ENCODE data around the gene IGF2BP3.

IGF2BP3 gene

GRCh38 chr7:23306936-23307521, 163.3 kb downstream of the IGF2BP3 start:
- Histone ChIP-seq H3K9me3 (ENCODE audit: control insufficient read depth, insufficient read depth, low read length) (no peaks in the 10 kb centered on the region), H3K9ac (ENCODE audit: low read depth, low read length) (no peak overlapping the region), H3K4me1 (ENCODE audit: insufficient read depth, low read length) (no peaks in the 10 kb centered on the region), H3K36me3 (ENCODE audit: insufficient read depth, low read length) (peaks cover 14% of the 10 kb centered on the region)

- H3K36me3 ChIP-seq (ENCODE audit: insufficient read depth, low read length) = peaks cover 2% of the 10 kb centered on the region; the same call in 1 of the 2 replicates
- H3K9ac ChIP-seq (ENCODE audit: low read depth, low read length) = peak overlapping the region; percentile 88
- H3K4me1 ChIP-seq (ENCODE audit: insufficient read depth, low read length) = peaks cover 9% of the 10 kb centered on the region
- H3K9me3 ChIP-seq (ENCODE audit: control insufficient read depth, insufficient read depth, low read length) = no peaks in the 10 kb centered on the region
These were observed 170.5 kb downstream of the IGF2BP3 start for GRCh38 chr7:23299770-23300300.

- peak within 1 kb of the TSS; percentile 88 for H3K9ac ChIP-seq (ENCODE audit: low read depth, low read length)
- no peaks in the 10 kb centered on the region for H3K9me3 ChIP-seq (ENCODE audit: control insufficient read depth, insufficient read depth, low read length)
- H3K36me3 ChIP-seq (ENCODE audit: insufficient read depth, low read length) = peaks cover 2% of the 10 kb centered on the region; the same call in 1 of the 2 replicates
- H3K4me1 ChIP-seq (ENCODE audit: insufficient read depth, low read length) = peaks cover 9% of the 10 kb centered on the region
These were observed 171.2 kb downstream of the IGF2BP3 start, which contains the start of gene MALSU1 for GRCh38 chr7:23298885-23299769. Gene MALSU1, plus strand, starts transcription at chr7:23299339. Its CDS starts 14 bp downstream, at chr7:23299353.

- Histone ChIP-seq H3K9ac (ENCODE audit: low read depth, low read length) (peak overlapping the region; percentile 88; the same call in 1 of the 2 replicates), H3K36me3 (ENCODE audit: insufficient read depth, low read length) (peaks cover 2% of the 10 kb centered on the region; the same call in 1 of the 2 replicates), H3K9me3 (ENCODE audit: control insufficient read depth, insufficient read depth, low read length) (no peaks in the 10 kb centered on the region), H3K4me1 (ENCODE audit: insufficient read depth, low read length) (peaks cover 9% of the 10 kb centered on the region)
These were observed 172.0 kb downstream of the IGF2BP3 start for GRCh38 chr7:23298141-23298881.

- H3K9me3 ChIP-seq (ENCODE audit: control insufficient read depth, insufficient read depth, low read length) = no peaks in the 10 kb centered on the region
- no peak overlapping the region for H3K9ac ChIP-seq (ENCODE audit: low read depth, low read length)
- peaks cover 3% of the 10 kb centered on the region; the same call in 1 of the 2 replicates for H3K4me1 ChIP-seq (ENCODE audit: insufficient read depth, low read length)
These were observed 174.9 kb downstream of the IGF2BP3 start for GRCh38 chr7:23295401-23295697.

GRCh38 chr7:23294549-23295400, 175.5 kb downstream of the IGF2BP3 start:
- Histone ChIP-seq H3K36me3 (ENCODE audit: insufficient read depth, low read length) (no peaks in the 10 kb centered on the region), H3K9ac (ENCODE audit: low read depth, low read length) (no peak overlapping the region), H3K9me3 (ENCODE audit: control insufficient read depth, insufficient read depth, low read length) (no peaks in the 10 kb centered on the region), H3K4me1 (ENCODE audit: insufficient read depth, low read length) (no peaks in the 10 kb centered on the region; the same call in 1 of the 2 replicates)

More at GRCh38 chr7:23295401-23295697, 174.9 kb downstream of the IGF2BP3 start:
- H3K36me3 ChIP-seq (ENCODE audit: insufficient read depth, low read length) = no peaks in the 10 kb centered on the region

- Histone ChIP-seq H3K36me3 (ENCODE audit: insufficient read depth, low read length) (no peaks in the 10 kb centered on the region), H3K9me3 (ENCODE audit: control insufficient read depth, insufficient read depth, low read length) (no peaks in the 10 kb centered on the region), H3K9ac (ENCODE audit: low read depth, low read length) (no peak overlapping the region), H3K4me1 (ENCODE audit: insufficient read depth, low read length) (no peaks in the 10 kb centered on the region; the same call in 1 of the 2 replicates)
These were observed 176.7 kb downstream of the IGF2BP3 start for GRCh38 chr7:23293500-23294073.

- H3K4me1 ChIP-seq (ENCODE audit: insufficient read depth, low read length) = no peaks in the 10 kb centered on the region; the same call in 1 of the 2 replicates
- H3K9me3 ChIP-seq (ENCODE audit: control insufficient read depth, insufficient read depth, low read length) = no peaks in the 10 kb centered on the region
- no peak overlapping the region for H3K9ac ChIP-seq (ENCODE audit: low read depth, low read length)
- H3K36me3 ChIP-seq (ENCODE audit: insufficient read depth, low read length) = no peaks in the 10 kb centered on the region
These were observed 177.7 kb downstream of the IGF2BP3 start for GRCh38 chr7:23292623-23293022.

- Histone ChIP-seq H3K4me1 (ENCODE audit: insufficient read depth, low read length) (peaks cover 4% of the 10 kb centered on the region; the same call in 1 of the 2 replicates), H3K9me3 (ENCODE audit: control insufficient read depth, insufficient read depth, low read length) (no peaks in the 10 kb centered on the region), H3K9ac (ENCODE audit: low read depth, low read length) (no peak overlapping the region), H3K36me3 (ENCODE audit: insufficient read depth, low read length) (no peaks in the 10 kb centered on the region)
These were observed 178.2 kb downstream of the IGF2BP3 start for GRCh38 chr7:23291957-23292560.

GRCh38 chr7:23290993-23291392, 179.3 kb downstream of the IGF2BP3 start:
- H3K4me1 ChIP-seq (ENCODE audit: insufficient read depth, low read length) = peaks cover 4% of the 10 kb centered on the region; the same call in 1 of the 2 replicates

GRCh38 chr7:23287612-23288011, 182.7 kb downstream of the IGF2BP3 start:
- Histone ChIP-seq H3K9me3 (ENCODE audit: control insufficient read depth, insufficient read depth, low read length) (no peaks in the 10 kb centered on the region), H3K36me3 (ENCODE audit: insufficient read depth, low read length) (no peaks in the 10 kb centered on the region), H3K9ac (ENCODE audit: low read depth, low read length) (no peak overlapping the region), H3K4me1 (ENCODE audit: insufficient read depth, low read length) (0 out of 2 replicates have a peak, but pooled peaks cover 4% of the 10 kb centered on the region)

More at GRCh38 chr7:23290993-23291392, 179.3 kb downstream of the IGF2BP3 start:
- Histone ChIP-seq H3K9ac (ENCODE audit: low read depth, low read length) (no peak overlapping the region), H3K36me3 (ENCODE audit: insufficient read depth, low read length) (no peaks in the 10 kb centered on the region), H3K9me3 (ENCODE audit: control insufficient read depth, insufficient read depth, low read length) (no peaks in the 10 kb centered on the region)

GRCh38 chr7:23285657-23286646, 184.3 kb downstream of the IGF2BP3 start:
- Histone ChIP-seq H3K9ac (ENCODE audit: low read depth, low read length) (no peak overlapping the region), H3K36me3 (ENCODE audit: insufficient read depth, low read length) (no peaks in the 10 kb centered on the region)

More at GRCh38 chr7:23285657-23286646, 184.3 kb downstream of the IGF2BP3 start:
- H3K4me1 ChIP-seq (ENCODE audit: insufficient read depth, low read length) = 0 out of 2 replicates have a peak, but pooled peaks cover 4% of the 10 kb centered on the region
- H3K9me3 ChIP-seq (ENCODE audit: control insufficient read depth, insufficient read depth, low read length) = no peaks in the 10 kb centered on the region

Data from ES-I3 (cell line).